ENCODE data around the gene RNASE2. TPM values are rescaled to one million over a fixed set of nuclear protein-coding genes. Genes with fewer than 3 reads are reported as not detected.
"Not testable (repeated sequence)": the region's sequence is repeated elsewhere in the genome, so short reads cannot be mapped to it uniquely, and the experiment has no call there.

RNASE2 gene
- polyA plus RNA-seq = 0.45 TPM

DNA sequence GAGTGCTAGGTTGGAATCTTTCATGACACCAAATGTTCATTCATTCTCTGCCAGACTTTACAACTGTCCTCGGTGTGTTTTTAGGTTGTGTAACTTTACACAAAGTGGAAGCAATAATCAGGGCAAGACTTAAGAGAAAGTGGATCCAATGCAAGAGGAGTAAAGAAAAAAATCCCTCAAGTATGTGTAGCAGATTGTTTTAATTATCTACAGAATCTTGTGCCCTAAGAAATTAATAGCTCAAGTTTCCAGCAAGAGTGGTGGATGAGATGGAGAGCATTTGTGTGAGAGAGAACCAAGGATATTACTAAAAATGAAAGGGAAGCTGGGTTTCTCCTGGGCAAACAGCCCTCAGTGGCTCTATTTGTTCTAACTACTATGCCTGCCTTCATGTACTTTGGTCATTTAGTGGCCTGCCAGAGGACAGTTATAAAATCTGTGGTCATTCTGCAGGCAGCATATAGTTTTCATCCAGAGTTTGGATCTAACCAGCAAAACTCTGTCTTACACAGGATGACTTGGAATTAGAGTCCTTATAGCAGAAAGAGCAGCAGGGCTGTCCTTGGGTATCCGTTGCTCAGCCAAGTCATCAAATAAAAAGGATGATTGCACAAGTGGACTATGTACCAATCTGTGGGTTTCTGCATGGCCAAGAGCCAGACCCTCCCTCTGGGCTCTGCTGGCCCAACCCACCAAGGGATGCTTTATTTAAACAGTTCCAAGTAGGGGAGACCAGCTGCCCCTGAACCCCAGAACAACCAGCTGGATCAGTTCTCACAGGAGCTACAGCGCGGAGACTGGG lies at the start of gene RNASE2:
TSS of gene RNASE2 (plus strand) at position 752 of the 802 bp plus-strand sequence. CDS start 285 bp downstream, outside the sequence.
- H3K27me3 Mint-ChIP-seq = peaks cover 30% of the 10 kb centered on the region
- H3K4me1 Mint-ChIP-seq, H3K36me3 Mint-ChIP-seq, H3K9me3 Mint-ChIP-seq, H3K27ac Mint-ChIP-seq: not testable (repeated sequence)
- peak within 1 kb of the TSS in 1 of 4 donors; percentile 20 for H3K4me3 Mint-ChIP-seq

DNA sequence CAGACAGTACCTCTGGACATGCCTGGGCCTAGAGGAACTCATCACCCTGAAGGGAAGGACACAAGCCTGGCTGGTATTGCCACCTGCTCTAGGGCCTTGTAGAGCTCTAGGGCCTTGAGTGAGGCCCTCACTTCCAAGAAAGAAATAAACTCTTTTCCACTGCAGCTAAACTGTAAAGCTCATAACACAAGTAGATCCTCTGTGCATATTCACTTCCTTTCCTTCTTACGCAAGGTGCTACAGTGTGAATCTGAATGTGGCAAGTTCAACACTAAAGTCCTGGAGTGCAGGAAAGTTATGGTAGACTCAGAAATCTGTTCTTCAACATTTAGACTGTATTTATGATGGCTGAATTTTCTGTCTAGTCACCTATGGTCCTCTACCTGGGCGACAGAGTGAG lies 49.6 kb upstream of the RNASE2 start:
- no peak overlapping the region for H3K27ac Mint-ChIP-seq
- H3K4me3 Mint-ChIP-seq = no peak overlapping the region
- no peaks in the 10 kb centered on the region for H3K4me1 Mint-ChIP-seq
- H3K27me3 Mint-ChIP-seq = peaks cover 12% of the 10 kb centered on the region
- no peaks in the 10 kb centered on the region for H3K9me3 Mint-ChIP-seq
- H3K36me3 Mint-ChIP-seq = peaks cover 3% of the 10 kb centered on the region

DNA sequence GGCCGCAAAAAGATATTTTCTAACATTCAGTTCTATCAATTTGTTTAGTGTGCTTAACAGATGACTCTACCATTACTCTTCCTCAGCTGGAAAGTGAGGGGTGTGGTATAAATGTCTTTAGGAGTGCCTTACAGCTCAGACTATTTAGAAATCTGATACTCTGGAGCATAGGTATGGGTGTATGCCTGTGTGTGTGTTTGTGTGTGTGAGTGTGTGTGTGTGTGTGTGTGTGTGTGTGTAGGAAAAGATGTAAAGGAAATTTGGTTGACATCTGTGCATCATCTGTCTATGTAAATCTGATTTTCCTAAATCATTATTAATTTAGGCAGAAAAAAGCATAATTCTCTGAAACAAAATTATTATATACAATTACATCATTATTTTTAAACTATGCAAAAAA lies 48.1 kb upstream of the RNASE2 start:
- Mint-ChIP-seq H3K9me3 (peaks cover 0 to 2% (median 0%) of the 10 kb centered on the region in 3 donors), H3K4me1 (no peaks in the 10 kb centered on the region), H3K4me3 (no peak overlapping the region)

DNA sequence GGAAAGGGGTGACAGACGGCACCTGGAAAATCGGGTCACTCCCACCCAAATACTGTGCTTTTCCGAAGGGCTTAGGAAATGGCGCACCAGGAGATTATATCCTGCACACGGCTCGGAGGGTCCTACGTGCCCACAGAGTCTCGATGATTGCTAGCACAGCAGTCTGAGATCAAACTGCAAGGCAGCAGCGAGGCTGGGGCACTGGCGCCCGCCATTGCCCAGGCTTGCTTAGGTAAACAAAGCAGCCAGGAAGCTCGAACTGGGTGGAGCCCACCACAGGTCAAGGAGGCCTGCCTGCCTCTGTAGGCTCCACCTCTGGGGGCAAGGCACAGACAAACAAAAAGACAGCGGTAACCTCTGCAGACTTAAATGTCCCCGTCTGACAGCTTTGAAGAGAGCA lies 44.5 kb upstream of the RNASE2 start:
- not testable (repeated sequence) for H3K27ac Mint-ChIP-seq, H3K9me3 Mint-ChIP-seq, H3K4me1 Mint-ChIP-seq, H3K36me3 Mint-ChIP-seq, H3K4me3 Mint-ChIP-seq
- H3K27me3 Mint-ChIP-seq = peaks cover 15% of the 10 kb centered on the region

More for the DNA sequence above, 48.1 kb upstream of the RNASE2 start:
- Mint-ChIP-seq H3K27me3 (peaks cover 13% of the 10 kb centered on the region), H3K27ac (no peak overlapping the region), H3K36me3 (peaks cover 3% of the 10 kb centered on the region)

DNA sequence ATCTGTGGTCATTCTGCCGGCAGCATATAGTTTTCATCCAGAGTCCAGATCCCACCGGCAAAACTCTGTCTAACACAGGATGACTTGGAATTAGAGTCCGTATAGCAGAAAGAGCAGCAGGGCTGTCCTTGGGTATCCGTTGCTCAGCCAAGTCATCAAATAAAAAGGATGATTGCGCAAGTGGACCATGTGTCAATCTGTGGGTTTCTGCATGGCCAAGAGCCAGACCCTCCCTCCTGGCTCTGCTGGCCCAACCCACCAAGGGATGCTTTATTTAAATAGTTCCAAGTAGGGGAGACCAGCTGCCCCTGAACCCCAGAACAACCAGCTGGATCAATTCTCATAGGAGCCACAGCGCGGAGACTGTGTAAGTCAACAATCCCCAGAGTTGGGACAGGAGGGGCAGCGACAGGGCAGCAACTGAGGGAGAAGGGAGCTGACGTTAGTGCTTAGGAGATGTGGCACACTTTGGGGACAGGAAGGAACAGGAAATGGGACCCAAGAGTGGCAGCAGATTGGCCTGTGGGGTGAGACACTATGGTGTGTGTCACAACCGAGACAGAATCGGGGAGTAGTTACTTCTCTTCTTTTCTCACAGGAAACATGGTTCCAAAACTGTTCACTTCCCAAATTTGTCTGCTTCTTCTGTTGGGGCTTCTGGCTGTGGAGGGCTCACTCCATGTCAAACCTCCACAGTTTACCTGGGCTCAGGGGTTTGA lies 36.1 kb upstream of the RNASE2 start:
- not testable (repeated sequence) for H3K4me1 Mint-ChIP-seq, H3K4me3 Mint-ChIP-seq, H3K27ac Mint-ChIP-seq, H3K9me3 Mint-ChIP-seq, H3K36me3 Mint-ChIP-seq
- peaks cover 20% of the 10 kb centered on the region for H3K27me3 Mint-ChIP-seq

DNA sequence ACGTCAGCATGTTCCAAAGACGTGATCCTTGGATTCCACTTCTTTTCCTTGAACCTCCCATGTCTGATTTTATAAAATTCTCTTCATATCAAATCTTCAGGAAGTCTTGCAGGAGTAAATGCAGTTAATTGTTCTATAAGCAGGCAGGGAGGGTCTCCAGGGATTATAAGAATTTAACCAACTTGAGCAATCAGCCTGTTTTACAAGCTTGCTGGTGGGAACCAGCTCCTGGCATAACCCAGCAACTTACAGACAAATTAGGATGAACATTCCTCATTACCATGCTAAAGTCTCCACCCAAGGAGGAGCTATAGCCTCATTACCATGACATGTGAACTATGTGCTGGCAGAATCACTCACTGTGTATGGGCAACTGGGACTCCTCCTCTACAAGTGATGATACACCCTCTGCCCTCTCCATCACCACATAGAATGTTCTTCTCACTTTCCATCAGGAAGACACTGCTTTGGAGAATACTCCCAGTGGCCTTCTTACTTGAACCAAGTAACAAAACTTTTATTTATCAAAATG lies 31.5 kb upstream of the RNASE2 start:
- not testable (repeated sequence) for H3K4me1 Mint-ChIP-seq, H3K4me3 Mint-ChIP-seq, H3K27ac Mint-ChIP-seq, H3K36me3 Mint-ChIP-seq
- Mint-ChIP-seq H3K9me3 (peaks cover 3 to 16% (median 11%) of the 10 kb centered on the region in 3 donors), H3K27me3 (peaks cover 20% of the 10 kb centered on the region)

DNA sequence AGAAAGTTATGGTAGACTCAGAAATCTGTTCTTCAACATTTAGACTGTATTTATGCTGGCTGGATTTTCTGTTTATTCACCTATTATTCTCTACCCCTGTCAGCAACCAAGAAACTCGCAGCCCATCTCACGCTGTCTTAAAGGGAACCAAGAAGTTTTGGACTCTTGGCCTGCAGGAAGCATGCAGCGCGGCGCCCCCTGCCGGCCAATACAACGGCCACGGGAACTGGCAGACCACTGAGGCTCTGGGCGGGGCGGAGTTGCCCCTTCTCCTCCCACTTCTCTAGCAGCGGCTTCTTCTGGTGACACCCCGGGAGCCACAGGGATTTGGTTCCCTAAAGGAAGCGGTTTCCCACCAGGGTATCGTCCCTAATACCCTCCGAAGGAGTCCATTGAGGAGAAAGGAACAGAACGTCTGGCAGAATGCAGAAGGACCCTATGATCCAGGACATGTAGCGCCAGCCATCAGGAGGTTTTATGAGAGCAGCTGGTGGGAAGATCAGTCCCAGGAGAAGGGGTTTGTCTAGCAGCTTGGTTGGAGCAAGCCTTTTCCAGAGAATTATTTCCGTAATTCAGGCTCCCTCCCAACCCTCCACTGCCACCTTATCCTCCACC lies 21.0 kb upstream of the RNASE2 start:
- Mint-ChIP-seq H3K27ac (no peak overlapping the region), H3K27me3 (peaks cover 2% of the 10 kb centered on the region), H3K4me3 (no peak overlapping the region), H3K4me1 (peaks cover 7 to 11% (median 8%) of the 10 kb centered on the region in 3 donors), H3K36me3 (no peaks in the 10 kb centered on the region), H3K9me3 (peaks cover 0 to 2% (median 0%) of the 10 kb centered on the region in 3 donors)

DNA sequence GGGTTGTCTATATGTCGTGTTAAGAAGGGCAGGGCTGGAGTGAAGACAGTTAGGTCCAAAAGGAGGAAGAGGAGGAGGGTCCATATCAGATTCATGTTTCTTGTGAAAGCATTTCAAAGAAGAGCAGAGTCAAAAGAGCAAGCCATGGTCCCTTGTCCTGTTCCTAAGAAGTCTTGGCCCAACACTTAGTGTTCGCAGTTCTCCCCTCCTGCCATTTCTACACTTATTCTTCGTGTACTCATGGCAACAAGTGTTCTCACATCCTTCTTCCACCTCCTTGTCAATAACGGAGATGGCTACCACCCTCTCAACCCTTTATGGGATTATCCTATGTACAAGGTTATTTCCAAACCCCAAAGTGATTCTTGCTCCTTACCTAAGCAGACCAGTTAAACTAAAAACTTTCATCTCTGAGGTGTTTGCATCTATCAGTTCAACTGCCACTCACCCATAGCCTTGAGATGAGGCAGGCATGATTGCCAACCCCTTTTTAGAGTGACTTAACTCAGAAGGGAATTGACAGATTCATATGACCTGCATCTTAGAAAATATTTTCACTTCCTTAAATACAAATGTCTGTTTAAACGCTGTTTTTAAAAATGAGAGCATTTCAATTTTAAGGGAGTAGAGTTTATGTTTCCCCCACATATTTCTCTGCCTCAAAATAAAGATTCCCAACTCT lies 19.8 kb upstream of the RNASE2 start:
- no peak overlapping the region for H3K4me3 Mint-ChIP-seq
- peaks cover 7 to 11% (median 8%) of the 10 kb centered on the region in 3 donors for H3K4me1 Mint-ChIP-seq
- H3K9me3 Mint-ChIP-seq = peaks cover 0 to 2% (median 0%) of the 10 kb centered on the region in 3 donors
- H3K36me3 Mint-ChIP-seq = no peaks in the 10 kb centered on the region
- H3K27ac Mint-ChIP-seq = no peak overlapping the region
- H3K27me3 Mint-ChIP-seq = peaks cover 2% of the 10 kb centered on the region

DNA sequence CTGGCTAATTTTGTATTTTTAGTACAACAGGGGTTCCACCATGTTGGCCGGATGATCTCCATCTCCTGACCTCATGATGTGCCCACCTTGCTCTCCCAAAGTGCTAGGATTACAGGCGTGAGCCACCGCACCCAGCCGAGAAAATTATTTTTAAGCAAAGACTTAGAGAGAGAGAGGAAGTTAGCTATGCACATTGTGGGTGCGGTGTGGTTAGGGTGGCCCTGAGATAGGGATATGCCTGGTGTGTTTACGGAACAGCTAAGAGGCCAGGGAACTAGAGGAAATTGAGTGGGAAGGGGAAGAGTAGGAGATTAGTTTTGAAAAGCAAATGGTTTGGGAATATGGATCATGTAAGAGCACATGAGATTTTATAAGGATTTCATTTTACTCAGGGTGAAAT lies 10.1 kb upstream of the RNASE2 start:
- not testable (repeated sequence) for H3K4me3 Mint-ChIP-seq, H3K9me3 Mint-ChIP-seq, H3K4me1 Mint-ChIP-seq, H3K27ac Mint-ChIP-seq, H3K36me3 Mint-ChIP-seq
- peaks cover 19% of the 10 kb centered on the region for H3K27me3 Mint-ChIP-seq

DNA sequence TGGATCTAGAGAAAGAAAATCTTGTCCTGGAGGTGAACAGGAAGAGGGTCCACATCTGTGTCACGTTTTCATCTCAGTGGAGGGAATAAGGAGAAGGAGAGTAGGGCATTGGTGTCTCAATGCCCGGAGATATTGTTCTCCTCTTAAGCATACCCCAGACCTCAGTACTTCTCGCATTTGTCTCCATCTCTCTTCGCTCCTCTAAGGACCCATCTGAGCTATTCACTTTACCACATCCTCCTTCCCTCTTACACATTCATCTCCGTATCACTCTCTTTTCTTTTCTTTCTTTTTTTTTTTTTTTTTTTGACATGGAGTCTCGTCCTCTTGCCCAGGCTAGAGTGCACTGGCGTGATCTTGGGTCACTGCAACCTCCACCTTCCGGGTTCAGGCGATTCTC lies 8.6 kb upstream of the RNASE2 start:
- H3K4me1 Mint-ChIP-seq, H3K36me3 Mint-ChIP-seq: not testable (repeated sequence)

DNA sequence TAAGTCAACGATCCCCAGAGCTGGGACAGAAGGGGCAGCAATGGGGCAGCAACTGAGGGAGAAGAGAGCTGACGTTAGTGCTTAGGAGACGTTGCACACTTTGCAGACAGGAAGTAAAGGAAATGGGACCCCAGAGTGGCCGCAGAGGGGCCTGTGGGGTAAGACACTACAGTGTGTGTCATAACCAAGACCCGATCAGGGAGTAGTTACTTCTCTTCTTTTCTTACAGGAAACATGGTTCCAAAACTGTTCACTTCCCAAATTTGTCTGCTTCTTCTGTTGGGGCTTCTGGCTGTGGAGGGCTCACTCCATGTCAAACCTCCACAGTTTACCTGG lies 219 bp downstream of the RNASE2 start:
- H3K4me1 Mint-ChIP-seq, H3K36me3 Mint-ChIP-seq, H3K27ac Mint-ChIP-seq, H3K9me3 Mint-ChIP-seq: not testable (repeated sequence)
- H3K27me3 Mint-ChIP-seq = peaks cover 30% of the 10 kb centered on the region
- peak overlapping the region in 1 of 4 donors; percentile 20 for H3K4me3 Mint-ChIP-seq

More for the DNA sequence above, 8.6 kb upstream of the RNASE2 start:
- H3K9me3 Mint-ChIP-seq, H3K4me3 Mint-ChIP-seq, H3K27ac Mint-ChIP-seq: not testable (repeated sequence)
- peaks cover 14% of the 10 kb centered on the region for H3K27me3 Mint-ChIP-seq

DNA sequence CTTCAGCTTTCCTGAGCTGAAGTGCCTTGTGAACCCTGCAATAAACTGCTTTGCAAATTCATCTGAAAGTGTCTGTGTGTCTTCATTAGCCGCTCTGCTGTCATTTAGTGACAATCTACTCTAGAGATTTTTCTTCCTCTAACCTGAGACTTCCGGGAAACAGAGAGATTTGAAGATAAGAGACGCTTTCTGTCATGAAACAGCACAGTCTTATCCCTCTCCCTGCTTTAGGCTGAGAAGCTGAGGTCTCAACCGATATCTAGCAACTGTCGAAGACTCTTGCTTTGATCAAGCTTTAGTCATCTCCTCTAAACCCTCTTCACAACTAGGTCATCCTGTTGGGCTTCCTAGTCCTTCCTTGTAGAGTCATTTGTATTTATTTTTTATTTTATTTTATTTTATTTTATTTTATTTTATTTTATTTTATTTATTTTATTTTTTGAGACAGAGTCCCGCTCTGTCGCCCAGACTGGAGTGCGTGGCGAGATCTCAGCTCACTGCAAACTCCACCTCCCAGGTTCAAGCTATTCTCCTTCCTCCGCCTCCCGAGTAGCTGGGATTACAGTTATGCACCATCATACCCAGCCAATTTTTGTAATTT lies 1.2 kb downstream of the RNASE2 start:
- Mint-ChIP-seq H3K27me3 (peaks cover 30% of the 10 kb centered on the region), H3K4me1 (peaks cover 0 to 7% (median 3%) of the 10 kb centered on the region in 3 donors), H3K36me3 (no peaks in the 10 kb centered on the region), H3K4me3 (no peak overlapping the region), H3K27ac (no peak overlapping the region), H3K9me3 (no peaks in the 10 kb centered on the region)

DNA sequence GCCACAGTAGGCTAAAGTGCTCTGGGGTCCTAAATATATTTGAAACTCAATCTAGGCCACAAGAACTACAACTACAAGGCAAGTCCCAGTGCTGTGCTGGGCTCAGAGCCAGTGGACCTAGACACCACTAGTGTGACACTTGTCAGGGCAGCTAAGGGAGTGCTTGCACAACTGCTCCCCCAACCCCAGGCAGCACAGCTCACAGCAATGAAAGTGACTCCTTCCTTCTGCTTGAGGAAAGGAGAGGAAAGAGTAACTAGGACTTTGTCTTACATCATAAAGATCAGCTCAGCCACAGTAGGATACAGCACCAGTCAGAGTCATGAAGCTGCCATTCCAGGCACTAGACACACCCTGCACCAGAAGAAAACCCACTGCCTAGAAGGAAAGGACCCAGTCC lies 3.7 kb downstream of the RNASE2 start:
- peaks cover 30% of the 10 kb centered on the region for H3K27me3 Mint-ChIP-seq
- not testable (repeated sequence) for H3K9me3 Mint-ChIP-seq, H3K36me3 Mint-ChIP-seq

DNA sequence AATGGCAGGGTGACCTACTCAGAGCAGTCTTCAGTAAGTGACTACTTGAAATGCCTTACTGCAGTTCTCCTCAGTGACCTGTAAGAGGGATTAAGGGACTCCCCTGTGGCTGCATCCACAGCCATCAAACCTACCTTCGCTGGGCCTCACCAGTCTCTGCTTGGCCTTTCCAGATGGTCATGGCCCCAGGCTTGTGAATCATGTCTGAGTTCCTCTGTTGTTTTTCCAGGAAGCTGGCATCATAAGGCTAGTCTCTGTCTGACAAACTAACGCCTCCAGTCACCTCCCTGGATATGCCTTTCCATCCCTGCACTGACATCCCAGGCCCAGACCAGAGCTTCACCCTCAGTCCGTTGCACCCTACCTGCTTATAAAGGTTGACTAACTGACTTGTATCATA lies 14.0 kb downstream of the RNASE2 start:
- H3K27me3 Mint-ChIP-seq = peaks cover 25% of the 10 kb centered on the region
- no peak overlapping the region for H3K4me3 Mint-ChIP-seq
- H3K36me3 Mint-ChIP-seq = peaks cover 4% of the 10 kb centered on the region
- H3K9me3 Mint-ChIP-seq = no peaks in the 10 kb centered on the region
- no peak overlapping the region for H3K27ac Mint-ChIP-seq
- peaks cover 3 to 7% (median 4%) of the 10 kb centered on the region in 3 donors for H3K4me1 Mint-ChIP-seq

More for the DNA sequence above, 3.7 kb downstream of the RNASE2 start:
- not testable (repeated sequence) for H3K4me3 Mint-ChIP-seq, H3K27ac Mint-ChIP-seq
- peaks cover 3 to 15% (median 5%) of the 10 kb centered on the region in 3 donors for H3K4me1 Mint-ChIP-seq

All from IgD-negative memory B cell (primary cell).